DOHH2 (cell line): ENCODE measurements around the gene ISL2.

ENCODE experiments used
- EZH2phosphoT487 ChIP-seq: fragments of 200-600 bp; sonication (generic); IDR thresholded peaks from 2 replicates; pipeline ENCODE4 v1.6.1; 2017; ENCODE audit warnings: borderline replicate concordance, mild to moderate bottlenecking, antibody characterized with exemption, low read length, moderate library complexity, mixed read lengths
- TF ChIP-seq, protein P1 (sequence below): fragments of 200-600 bp; sonication (generic); IDR thresholded peaks from one replicate; pipeline ENCODE4 v1.5.1; 2014; ENCODE audit warnings: antibody characterized with exemption, mild to moderate bottlenecking, low read depth, low read length; ENCODE audit not compliant: poor library complexity, severe bottlenecking

DNA sequence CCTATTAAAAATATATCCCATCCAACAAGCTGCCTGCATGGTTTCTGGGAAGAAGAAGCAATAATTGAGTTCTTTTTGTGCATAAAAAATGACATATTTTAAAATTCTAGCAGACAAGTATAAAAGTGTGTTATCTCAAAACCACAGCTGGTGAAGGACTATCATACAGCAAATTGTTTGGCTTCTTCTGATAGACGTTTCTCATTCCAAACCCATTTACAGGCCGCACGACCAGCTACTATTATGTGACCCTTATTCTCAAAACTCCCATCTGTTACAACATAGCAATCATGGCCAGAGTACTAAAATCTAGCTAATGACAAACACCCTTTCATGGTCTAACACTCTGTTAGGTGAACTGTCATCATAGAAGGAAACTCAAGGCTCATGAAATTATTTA lies 47.0 kb upstream of the ISL2 start:
- TF ChIP-seq, protein P1, sequence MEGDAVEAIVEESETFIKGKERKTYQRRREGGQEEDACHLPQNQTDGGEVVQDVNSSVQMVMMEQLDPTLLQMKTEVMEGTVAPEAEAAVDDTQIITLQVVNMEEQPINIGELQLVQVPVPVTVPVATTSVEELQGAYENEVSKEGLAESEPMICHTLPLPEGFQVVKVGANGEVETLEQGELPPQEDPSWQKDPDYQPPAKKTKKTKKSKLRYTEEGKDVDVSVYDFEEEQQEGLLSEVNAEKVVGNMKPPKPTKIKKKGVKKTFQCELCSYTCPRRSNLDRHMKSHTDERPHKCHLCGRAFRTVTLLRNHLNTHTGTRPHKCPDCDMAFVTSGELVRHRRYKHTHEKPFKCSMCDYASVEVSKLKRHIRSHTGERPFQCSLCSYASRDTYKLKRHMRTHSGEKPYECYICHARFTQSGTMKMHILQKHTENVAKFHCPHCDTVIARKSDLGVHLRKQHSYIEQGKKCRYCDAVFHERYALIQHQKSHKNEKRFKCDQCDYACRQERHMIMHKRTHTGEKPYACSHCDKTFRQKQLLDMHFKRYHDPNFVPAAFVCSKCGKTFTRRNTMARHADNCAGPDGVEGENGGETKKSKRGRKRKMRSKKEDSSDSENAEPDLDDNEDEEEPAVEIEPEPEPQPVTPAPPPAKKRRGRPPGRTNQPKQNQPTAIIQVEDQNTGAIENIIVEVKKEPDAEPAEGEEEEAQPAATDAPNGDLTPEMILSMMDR, result no peak
- no peak for TF ChIP-seq EZH2phosphoT487
